ENCODE results near the gene NDFIP1. TPM values are rescaled to one million over a fixed set of nuclear protein-coding genes. Genes with fewer than 3 reads are reported as not detected.
A peak's percentile ranks its signal among the peaks of the same experiment; 100 is the strongest.

NDFIP1 gene
- total RNA-seq, 8 experiments from 2014 or later = 54.4 to 134 (median 84.0) TPM

GRCh38 chr5:142110988-142111687 lies 2.6 kb downstream of the NDFIP1 start:
- peak in 1 of 8 experiments; percentile 0 for ATAC-seq (replicated peaks in 6 of 8)
- WGBS, 10 experiments = 9 to 97% (median 88%) methylated on average over 2 to 6 of the region's 6 CpGs
- Histone ChIP-seq H3K4me3 (peak overlapping the region; percentile 63 to 89 (median 73)), H3K27ac (no peak overlapping the region), H3K4me1 (replicated peaks in 1 of 2) (peaks cover 4 to 11% of the 10 kb centered on the region in 2 donors)
- in situ Hi-C loops (cut with MboI; ENCODE audit: low pct_unique_long_range_greater_than_20kb in 2 of 9, low sequenced_read_pairs in 9 of 9, unreplicated experiment in 9 of 9) = loop anchor here in 4 of 9 experiments (10.0 to 25.0 kb wide), 2 partner anchors 96 to 99 kb away; partner anchors contain the start of gene GNPDA1 (in 4 of the 4)

GRCh38 chr5:142114687-142115086 lies 6.1 kb downstream of the NDFIP1 start:
- peak in 2 of 8 experiments; percentile 26 to 32 for ATAC-seq (replicated peaks in 6 of 8)
- WGBS, 10 experiments = 57 to 100% (median 80%) methylated on average over 1 of the region's 1 CpG; no CpG with 5 or more reads in 3 of the 10 experiments
- in situ Hi-C loops (cut with MboI; ENCODE audit: low pct_unique_long_range_greater_than_20kb in 2 of 9, low sequenced_read_pairs in 9 of 9, unreplicated experiment in 9 of 9) = loop anchor here in 4 of 9 experiments (10.0 to 25.0 kb wide), 2 partner anchors 100 to 102 kb away; partner anchors contain the start of gene GNPDA1 (in 4 of the 4)
- Histone ChIP-seq H3K4me3 (no peak overlapping the region), H3K4me1 (replicated peaks in 1 of 2) (peaks cover 0 to 8% of the 10 kb centered on the region in 2 donors), H3K27ac (no peak overlapping the region)

GRCh38 chr5:142115937-142116614 lies 7.5 kb downstream of the NDFIP1 start:
- Histone ChIP-seq H3K27ac (no peak overlapping the region), H3K4me1 (replicated peaks in 1 of 2) (peaks cover 0 to 4% of the 10 kb centered on the region in 2 donors), H3K4me3 (no peak overlapping the region)
- in situ Hi-C loops (cut with MboI; ENCODE audit: low pct_unique_long_range_greater_than_20kb in 2 of 9, low sequenced_read_pairs in 9 of 9, unreplicated experiment in 9 of 9) = loop anchor here in 4 of 9 experiments (10.0 to 25.0 kb wide), 2 partner anchors 101 to 104 kb away; partner anchors contain the start of gene GNPDA1 (in 4 of the 4)
- no peak for ATAC-seq (replicated peaks in 6 of 8)
- WGBS, 10 experiments = 90 to 100% (median 98%) methylated on average over 1 to 4 of the region's 4 CpGs; no CpG with 5 or more reads in 2 of the 10 experiments

- Histone ChIP-seq H3K27ac (no peak overlapping the region), H3K4me3 (no peak overlapping the region), H3K4me1 (replicated peaks in 1 of 2) (no peaks in the 10 kb centered on the region)
- WGBS, 10 experiments = 49 to 100% (median 90%) methylated on average over 2 to 5 of the region's 5 CpGs; no CpG with 5 or more reads in 2 of the 10 experiments
- ATAC-seq (replicated peaks in 6 of 8) = no peak
- in situ Hi-C loops (cut with MboI; ENCODE audit: low pct_unique_long_range_greater_than_20kb in 2 of 9, low sequenced_read_pairs in 9 of 9, unreplicated experiment in 9 of 9) = loop anchor here in 4 of 9 experiments (10.0 to 25.0 kb wide), 2 partner anchors 103 to 105 kb away; partner anchors contain the start of gene GNPDA1 (in 4 of the 4)
These were observed 9.1 kb downstream of the NDFIP1 start for GRCh38 chr5:142117579-142118151.

GRCh38 chr5:142118155-142118686 lies 9.6 kb downstream of the NDFIP1 start:
- Histone ChIP-seq H3K4me1 (replicated peaks in 1 of 2) (no peaks in the 10 kb centered on the region), H3K4me3 (no peak overlapping the region), H3K27ac (no peak overlapping the region)
- in situ Hi-C loops (cut with MboI; ENCODE audit: low pct_unique_long_range_greater_than_20kb in 2 of 9, low sequenced_read_pairs in 9 of 9, unreplicated experiment in 9 of 9) = loop anchor here in 4 of 9 experiments (10.0 to 25.0 kb wide), 2 partner anchors 103 to 106 kb away; partner anchors contain the start of gene GNPDA1 (in 4 of the 4)
- 38 to 100% (median 93%) methylated on average over 1 to 3 of the region's 3 CpGs; no CpG with 5 or more reads in 1 of the 10 experiments for WGBS, 10 experiments
- ATAC-seq (replicated peaks in 6 of 8) = no peak

GRCh38 chr5:142119051-142119625 lies 10.6 kb downstream of the NDFIP1 start:
- ATAC-seq (replicated peaks in 6 of 8) = no peak
- H3K4me1 ChIP-seq (replicated peaks in 1 of 2) = no peaks in the 10 kb centered on the region
- H3K27ac ChIP-seq = no peak overlapping the region
- in situ Hi-C loops (cut with MboI; ENCODE audit: low pct_unique_long_range_greater_than_20kb in 2 of 9, low sequenced_read_pairs in 9 of 9, unreplicated experiment in 9 of 9) = loop anchor here in 4 of 9 experiments (10.0 to 25.0 kb wide), 2 partner anchors 104 to 107 kb away; partner anchors contain the start of gene GNPDA1 (in 4 of the 4)
- H3K4me3 ChIP-seq = no peak overlapping the region

- H3K27ac ChIP-seq = no peak overlapping the region
These were observed 11.8 kb downstream of the NDFIP1 start for GRCh38 chr5:142120247-142120935.

GRCh38 chr5:142122121-142122520 lies 13.5 kb downstream of the NDFIP1 start:
- Histone ChIP-seq H3K4me3 (no peak overlapping the region), H3K27ac (no peak overlapping the region), H3K4me1 (replicated peaks in 1 of 2) (no peaks in the 10 kb centered on the region)
- ATAC-seq (replicated peaks in 6 of 8) = peak in 1 of 8 experiments; percentile 46
- WGBS, 10 experiments = 0 to 46% (median 0%) methylated on average over 1 of the region's 1 CpG; no CpG with 5 or more reads in 3 of the 10 experiments
- in situ Hi-C loops (cut with MboI; ENCODE audit: low pct_unique_long_range_greater_than_20kb in 2 of 9, low sequenced_read_pairs in 9 of 9, unreplicated experiment in 9 of 9) = loop anchor here in 3 of 9 experiments (25.0 kb wide), 1 partner anchor 110 kb away; the partner anchor contains the start of gene GNPDA1 (in 3 of the 3)

More at GRCh38 chr5:142120247-142120935, 11.8 kb downstream of the NDFIP1 start:
- no peak overlapping the region for H3K4me3 ChIP-seq
- no peak for ATAC-seq (replicated peaks in 6 of 8)
- H3K4me1 ChIP-seq (replicated peaks in 1 of 2) = no peaks in the 10 kb centered on the region
- 17 to 100% (median 88%) methylated on average over 1 to 3 of the region's 3 CpGs for WGBS, 10 experiments
- in situ Hi-C loops (cut with MboI; ENCODE audit: low pct_unique_long_range_greater_than_20kb in 2 of 9, low sequenced_read_pairs in 9 of 9, unreplicated experiment in 9 of 9) = loop anchor here in 3 of 9 experiments (25.0 kb wide), 1 partner anchor 108 kb away; the partner anchor contains the start of gene GNPDA1 (in 3 of the 3)

- no peak for ATAC-seq (replicated peaks in 6 of 8)
- Histone ChIP-seq H3K4me1 (replicated peaks in 1 of 2) (peaks cover 5 to 6% of the 10 kb centered on the region in 2 donors), H3K27ac (no peak overlapping the region), H3K4me3 (no peak overlapping the region)
- WGBS, 10 experiments = 86 to 100% (median 100%) methylated on average over 1 to 3 of the region's 3 CpGs; no CpG with 5 or more reads in 2 of the 10 experiments
- in situ Hi-C loops (cut with MboI; ENCODE audit: low pct_unique_long_range_greater_than_20kb in 2 of 9, low sequenced_read_pairs in 9 of 9, unreplicated experiment in 9 of 9) = loop anchor here in 2 of 9 experiments (25.0 kb wide), 2 partner anchors 113 to 463 kb away; partner anchors contain the start of genes FCHSD1 (in 1 of the 2) and GNPDA1 (in 1 of the 2)
These were observed 16.8 kb downstream of the NDFIP1 start for GRCh38 chr5:142125378-142125777.

- Histone ChIP-seq H3K4me1 (replicated peaks in 1 of 2) (peaks cover 5 to 6% of the 10 kb centered on the region in 2 donors), H3K27ac (no peak overlapping the region), H3K4me3 (no peak overlapping the region)
- no peak for ATAC-seq (replicated peaks in 6 of 8)
- in situ Hi-C loops (cut with MboI; ENCODE audit: low pct_unique_long_range_greater_than_20kb in 2 of 9, low sequenced_read_pairs in 9 of 9, unreplicated experiment in 9 of 9) = loop anchor here in 2 of 9 experiments (25.0 kb wide), 2 partner anchors 114 to 464 kb away; partner anchors contain the start of genes FCHSD1 (in 1 of the 2) and GNPDA1 (in 1 of the 2)
These were observed 17.4 kb downstream of the NDFIP1 start for GRCh38 chr5:142125963-142126362.

- H3K4me1 ChIP-seq (replicated peaks in 1 of 2) = peaks cover 5 to 6% of the 10 kb centered on the region in 2 donors
- WGBS, 10 experiments = 0 to 100% (median 68%) methylated on average over 1 to 3 of the region's 3 CpGs; no CpG with 5 or more reads in 2 of the 10 experiments
- in situ Hi-C loops (cut with MboI; ENCODE audit: low pct_unique_long_range_greater_than_20kb in 2 of 9, low sequenced_read_pairs in 9 of 9, unreplicated experiment in 9 of 9) = loop anchor here in 2 of 9 experiments (25.0 kb wide), 2 partner anchors 116 to 466 kb away; partner anchors contain the start of genes FCHSD1 (in 1 of the 2) and GNPDA1 (in 1 of the 2)
- H3K27ac ChIP-seq = no peak overlapping the region
- no peak overlapping the region for H3K4me3 ChIP-seq
- peak in 3 of 8 experiments; percentile 9 to 20 (median 14) for ATAC-seq (replicated peaks in 6 of 8)
These were observed 20.2 kb downstream of the NDFIP1 start for GRCh38 chr5:142128675-142129208.
